ENCODE results near the gene AGTRAP.

Gene AGTRAP

DNA sequence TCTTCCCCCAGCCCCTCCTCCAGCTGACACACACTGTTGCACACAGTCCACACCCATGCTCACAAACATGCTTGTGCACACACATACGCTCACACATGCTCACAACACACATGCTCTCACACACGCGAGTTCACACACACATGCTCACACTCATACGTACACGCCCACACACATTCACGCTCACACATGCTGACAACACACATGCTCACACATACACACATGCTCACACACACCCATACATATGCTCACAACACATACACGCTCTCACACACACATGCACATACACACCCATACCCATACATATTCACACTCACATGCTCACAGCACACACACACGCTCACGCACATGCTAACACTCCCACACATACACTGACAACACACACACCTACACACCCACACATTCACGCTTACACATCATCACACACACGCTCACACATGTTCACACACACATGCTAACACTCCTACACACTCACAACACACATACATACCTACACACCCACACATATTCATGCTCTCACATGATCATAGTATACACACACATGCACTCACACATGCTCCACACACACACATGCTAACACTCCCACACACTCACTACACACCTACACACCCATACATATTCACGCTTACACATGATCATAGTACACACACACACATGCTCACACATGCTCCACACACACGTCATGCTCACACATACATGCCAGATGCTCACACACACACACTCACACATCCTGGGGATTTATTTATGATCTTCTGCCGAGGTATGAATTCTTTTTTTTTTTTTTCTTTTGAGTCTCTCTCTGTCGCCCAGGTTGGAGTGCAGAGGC, 33.7 kb upstream of the AGTRAP start:
- CTCF ChIA-PET = no interaction called here
- H3K4me1 ChIP-seq (ENCODE audit: control insufficient read depth, insufficient read depth, low read length) = 0 out of 2 replicates have a peak, but pooled peaks cover under 1% of the 10 kb centered on the region
- TF ChIP-seq ZNF350 (tag by site-specific recombination; IDR thresholded peaks at IDR 0.05) (no peak), ZBTB1 (tag by site-specific recombination; IDR thresholded peaks at IDR 0.05) (no peak), ZNF24 (tag by site-specific recombination; IDR thresholded peaks at IDR 0.05) (no peak), SETDB1 (IDR thresholded peaks at IDR 0.05; ENCODE audit: insufficient read length, low read length) (no peak), ZNF747 (tag by site-specific recombination; IDR thresholded peaks at IDR 0.05) (no peak), KLF16 (tag by site-specific recombination; IDR thresholded peaks at IDR 0.05) (no peak), MZF1 (tag by site-specific recombination; IDR thresholded peaks at IDR 0.05; ENCODE audit: borderline replicate concordance) (no peak), SALL2 (tag by site-specific recombination; IDR thresholded peaks at IDR 0.05; ENCODE audit: borderline replicate concordance) (0 out of 2 replicates have a peak, but pooled peaks have one; percentile 33), SP3 (tag by site-specific recombination; IDR thresholded peaks at IDR 0.05) (no peak), ZSCAN23 (tag by site-specific recombination; IDR thresholded peaks at IDR 0.05) (no peak), EGR2 (tag by site-specific recombination; IDR thresholded peaks at IDR 0.05; ENCODE audit: low read depth) (peak; percentile 99), ZNF37A (tag by site-specific recombination; IDR thresholded peaks at IDR 0.05) (no peak), ZNF174 (tag by site-specific recombination; IDR thresholded peaks at IDR 0.05) (no peak), ZNF664 (tag by site-specific recombination; IDR thresholded peaks at IDR 0.05) (no peak), ZNF354C (tag by site-specific recombination; IDR thresholded peaks at IDR 0.05; ENCODE audit: borderline replicate concordance, low read depth) (no peak), ZSCAN16 (tag by site-specific recombination; IDR thresholded peaks at IDR 0.05) (no peak), ZNF792 (tag by site-specific recombination; IDR thresholded peaks at IDR 0.05) (no peak), ZNF114 (tag by site-specific recombination; IDR thresholded peaks at IDR 0.05) (0 out of 2 replicates have a peak, but pooled peaks have one; percentile 16), ZNF785 (tag by site-specific recombination; IDR thresholded peaks at IDR 0.05) (peak; percentile 76; the same call in 1 of the 2 replicates), GLIS2 (tag by site-specific recombination; IDR thresholded peaks at IDR 0.05) (no peak), ZNF169 (tag by site-specific recombination; IDR thresholded peaks at IDR 0.05) (no peak), ZNF324 (tag by site-specific recombination; IDR thresholded peaks at IDR 0.05) (no peak), ZNF133 (tag by site-specific recombination; IDR thresholded peaks at IDR 0.05) (no peak), ZNF202 (tag by site-specific recombination; IDR thresholded peaks at IDR 0.05; ENCODE audit: borderline replicate concordance) (no peak), MYNN (tag by site-specific recombination; IDR thresholded peaks at IDR 0.05; ENCODE audit: borderline replicate concordance) (0 out of 2 replicates have a peak, but pooled peaks have one; percentile 9), ZNF596 (tag by site-specific recombination; IDR thresholded peaks at IDR 0.05) (no peak), TCF7L2 (IDR thresholded peaks at IDR 0.05; ENCODE audit: borderline replicate concordance, low read depth, low read length) (no peak), HOXC10 (CRISPR knock-in tag; IDR thresholded peaks at IDR 0.05) (no peak), ZBTB8A (tag by site-specific recombination; IDR thresholded peaks at IDR 0.05) (no peak), ZNF404 (tag by site-specific recombination; IDR thresholded peaks at IDR 0.05) (no peak)
- TF ChIP-seq, protein P1, sequence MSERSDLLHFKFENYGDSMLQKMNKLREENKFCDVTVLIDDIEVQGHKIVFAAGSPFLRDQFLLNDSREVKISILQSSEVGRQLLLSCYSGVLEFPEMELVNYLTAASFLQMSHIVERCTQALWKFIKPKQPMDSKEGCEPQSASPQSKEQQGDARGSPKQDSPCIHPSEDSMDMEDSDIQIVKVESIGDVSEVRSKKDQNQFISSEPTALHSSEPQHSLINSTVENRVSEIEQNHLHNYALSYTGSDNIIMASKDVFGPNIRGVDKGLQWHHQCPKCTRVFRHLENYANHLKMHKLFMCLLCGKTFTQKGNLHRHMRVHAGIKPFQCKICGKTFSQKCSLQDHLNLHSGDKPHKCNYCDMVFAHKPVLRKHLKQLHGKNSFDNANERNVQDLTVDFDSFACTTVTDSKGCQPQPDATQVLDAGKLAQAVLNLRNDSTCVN (tag by site-specific recombination; optimal IDR thresholded peaks at IDR 0.05) = peak; percentile 10
- TF ChIP-seq, protein P2, sequence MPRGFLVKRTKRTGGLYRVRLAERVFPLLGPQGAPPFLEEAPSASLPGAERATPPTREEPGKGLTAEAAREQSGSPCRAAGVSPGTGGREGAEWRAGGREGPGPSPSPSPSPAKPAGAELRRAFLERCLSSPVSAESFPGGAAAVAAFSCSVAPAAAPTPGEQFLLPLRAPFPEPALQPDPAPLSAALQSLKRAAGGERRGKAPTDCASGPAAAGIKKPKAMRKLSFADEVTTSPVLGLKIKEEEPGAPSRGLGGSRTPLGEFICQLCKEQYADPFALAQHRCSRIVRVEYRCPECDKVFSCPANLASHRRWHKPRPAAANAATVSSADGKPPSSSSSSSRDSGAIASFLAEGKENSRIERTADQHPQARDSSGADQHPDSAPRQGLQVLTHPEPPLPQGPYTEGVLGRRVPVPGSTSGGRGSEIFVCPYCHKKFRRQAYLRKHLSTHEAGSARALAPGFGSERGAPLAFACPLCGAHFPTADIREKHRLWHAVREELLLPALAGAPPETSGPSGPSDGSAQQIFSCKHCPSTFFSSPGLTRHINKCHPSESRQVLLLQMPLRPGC (tag by site-specific recombination; IDR thresholded peaks at IDR 0.05) = peak; percentile 30; the same call in 1 of the 2 replicates
- TF ChIP-seq, protein P3, sequence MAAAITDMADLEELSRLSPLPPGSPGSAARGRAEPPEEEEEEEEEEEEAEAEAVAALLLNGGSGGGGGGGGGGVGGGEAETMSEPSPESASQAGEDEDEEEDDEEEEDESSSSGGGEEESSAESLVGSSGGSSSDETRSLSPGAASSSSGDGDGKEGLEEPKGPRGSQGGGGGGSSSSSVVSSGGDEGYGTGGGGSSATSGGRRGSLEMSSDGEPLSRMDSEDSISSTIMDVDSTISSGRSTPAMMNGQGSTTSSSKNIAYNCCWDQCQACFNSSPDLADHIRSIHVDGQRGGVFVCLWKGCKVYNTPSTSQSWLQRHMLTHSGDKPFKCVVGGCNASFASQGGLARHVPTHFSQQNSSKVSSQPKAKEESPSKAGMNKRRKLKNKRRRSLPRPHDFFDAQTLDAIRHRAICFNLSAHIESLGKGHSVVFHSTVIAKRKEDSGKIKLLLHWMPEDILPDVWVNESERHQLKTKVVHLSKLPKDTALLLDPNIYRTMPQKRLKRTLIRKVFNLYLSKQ (tag by site-specific recombination; IDR thresholded peaks at IDR 0.05; ENCODE audit: borderline replicate concordance) = no peak
- TF ChIP-seq, protein P4, sequence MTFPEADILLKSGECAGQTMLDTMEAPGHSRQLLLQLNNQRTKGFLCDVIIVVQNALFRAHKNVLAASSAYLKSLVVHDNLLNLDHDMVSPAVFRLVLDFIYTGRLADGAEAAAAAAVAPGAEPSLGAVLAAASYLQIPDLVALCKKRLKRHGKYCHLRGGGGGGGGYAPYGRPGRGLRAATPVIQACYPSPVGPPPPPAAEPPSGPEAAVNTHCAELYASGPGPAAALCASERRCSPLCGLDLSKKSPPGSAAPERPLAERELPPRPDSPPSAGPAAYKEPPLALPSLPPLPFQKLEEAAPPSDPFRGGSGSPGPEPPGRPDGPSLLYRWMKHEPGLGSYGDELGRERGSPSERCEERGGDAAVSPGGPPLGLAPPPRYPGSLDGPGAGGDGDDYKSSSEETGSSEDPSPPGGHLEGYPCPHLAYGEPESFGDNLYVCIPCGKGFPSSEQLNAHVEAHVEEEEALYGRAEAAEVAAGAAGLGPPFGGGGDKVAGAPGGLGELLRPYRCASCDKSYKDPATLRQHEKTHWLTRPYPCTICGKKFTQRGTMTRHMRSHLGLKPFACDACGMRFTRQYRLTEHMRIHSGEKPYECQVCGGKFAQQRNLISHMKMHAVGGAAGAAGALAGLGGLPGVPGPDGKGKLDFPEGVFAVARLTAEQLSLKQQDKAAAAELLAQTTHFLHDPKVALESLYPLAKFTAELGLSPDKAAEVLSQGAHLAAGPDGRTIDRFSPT (tag by site-specific recombination; IDR thresholded peaks at IDR 0.05) = no peak

More for the DNA sequence above, 33.7 kb upstream of the AGTRAP start:
- Histone ChIP-seq H3K9me3 (ENCODE audit: control insufficient read depth, insufficient read depth, low read depth, low read length) (no peaks in the 10 kb centered on the region), H3K4me3 (ENCODE audit: low read depth, low read length) (no peak overlapping the region), H3K27ac (ENCODE audit: extremely low read depth, low read depth, low read length) (no peak overlapping the region), H3K36me3 (ENCODE audit: control insufficient read depth in 2 of 2, insufficient read depth in 1 of 2, low read length in 2 of 2) (no peaks in the 10 kb centered on the region)
- POLR2A ChIA-PET = no interaction called here
